ENCODE data around the gene TPR. TPM values are rescaled to one million over a fixed set of nuclear protein-coding genes. Genes with fewer than 3 reads are reported as not detected.

Gene TPR
- total and polyA plus RNA-seq, 2 of the 8 experiments (the other 6 are each of a cell fraction or from before 2014, with no cell fraction given) = 57.1 to 102 TPM

GRCh38 chr1:186403632-186404031 is 28.6 kb upstream of the TPR start:
- no peak overlapping the region for H3K4ac ChIP-seq (replicated peaks; ENCODE audit: insufficient read length, low read depth, low read length)
- no peak overlapping the region for H2AFZ ChIP-seq (ENCODE audit: low read length)
- no peak overlapping the region for H2BK15ac ChIP-seq (ENCODE audit: low read length)
- no peak overlapping the region for H3K4me3 ChIP-seq (ENCODE audit: extremely low read depth in 1 of 4, insufficient read depth in 2 of 4, low read depth in 3 of 4, low read length in 4 of 4)
- peaks cover 0 to 47% (median 15%) of the 10 kb centered on the region in 4 experiments; a peak in 4 of 8 replicates for H3K36me3 ChIP-seq (ENCODE audit: control insufficient read depth in 2 of 4, insufficient read depth in 4 of 4, low read length in 3 of 4)
- no peak overlapping the region for H3K4me2 ChIP-seq (ENCODE audit: insufficient read depth in 1 of 2, low read depth in 2 of 2, low read length in 2 of 2)
- no peaks in the 10 kb centered on the region for H3K23me2 ChIP-seq (ENCODE audit: low read depth, low read length)
- ChIA-PET POLR2A (ENCODE audit: partially characterized antibody) (no interaction called here), CTCF (ENCODE audit: partially characterized antibody) (interaction anchor here (0.6 to 1.6 kb wide), 14 partner anchors 8 to 402 kb away, joined by 3 to 8 read pairs (median 4); partner anchors contain the start of gene TPR)
- TF ChIP-seq POLR2A (IDR thresholded peaks at IDR 0.05; ENCODE audit: control extremely low read depth in 1 of 2, low read depth in 2 of 2, low read length in 2 of 2) (no peak), ASH2L (IDR thresholded peaks at IDR 0.05; ENCODE audit: low read length) (no peak), BRCA1 (IDR thresholded peaks at IDR 0.05; ENCODE audit: low read depth, low read length) (no peak), KDM5A (IDR thresholded peaks at IDR 0.05; ENCODE audit: low read length) (no peak), FOSL1 (IDR thresholded peaks at IDR 0.05; ENCODE audit: insufficient read depth, low read depth, low read length) (no peak), CBX5 (IDR thresholded peaks at IDR 0.05; ENCODE audit: low read depth, low read length) (no peak), CTBP2 (IDR thresholded peaks at IDR 0.05; ENCODE audit: borderline replicate concordance, insufficient read depth, insufficient read length, low read length) (no peak), CHD1 (IDR thresholded peaks at IDR 0.05; ENCODE audit: low read depth, low read length) (no peak), BCL11A (IDR thresholded peaks at IDR 0.05; ENCODE audit: low read depth in 2 of 2, low read length in 2 of 2) (no peak), EGR1 (IDR thresholded peaks at IDR 0.05; ENCODE audit: borderline replicate concordance, low read depth, low read length) (no peak), CHD2 (IDR thresholded peaks at IDR 0.05; ENCODE audit: low read length) (no peak), YY1 (IDR thresholded peaks at IDR 0.05; ENCODE audit: low read depth, low read length) (no peak), POU5F1 (IDR thresholded peaks at IDR 0.05; ENCODE audit: low read depth, low read length) (no peak), CEBPB (IDR thresholded peaks at IDR 0.05; ENCODE audit: low read depth, low read length) (no peak), NRF1 (IDR thresholded peaks at IDR 0.05; ENCODE audit: low read depth, low read length) (no peak), CBX8 (IDR thresholded peaks at IDR 0.05; ENCODE audit: borderline replicate concordance, low read depth, low read length) (no peak), CREB1 (IDR thresholded peaks at IDR 0.05) (no peak), RNF2 (IDR thresholded peaks at IDR 0.05; ENCODE audit: borderline replicate concordance, low read depth, low read length, missing control alignments, poor library complexity, severe bottlenecking) (no peak)
- no peak overlapping the region for H2BK5ac ChIP-seq (ENCODE audit: low read depth, low read length)
- H3K79me1 ChIP-seq (ENCODE audit: low read depth, low read length) = no peaks in the 10 kb centered on the region
- no peak overlapping the region for H2BK120ac ChIP-seq (replicated peaks; ENCODE audit: low read depth, low read length)
- no peak overlapping the region for H2BK12ac ChIP-seq (ENCODE audit: low read depth, low read length)
- no peak overlapping the region for H3K18ac ChIP-seq (ENCODE audit: extremely low read depth, low read length)
- H2AK5ac ChIP-seq (ENCODE audit: low read depth, low read length) = no peak overlapping the region
- H3K27ac ChIP-seq (ENCODE audit: low read depth, low read length) = no peak overlapping the region
- no peak overlapping the region for H2BK20ac ChIP-seq (ENCODE audit: low read length)
- peaks cover 0 to 1% of the 10 kb centered on the region in 2 experiments for H4K20me1 ChIP-seq (replicated peaks in 1 of 2; ENCODE audit: control insufficient read depth in 1 of 2, insufficient read depth in 2 of 2, low read length in 2 of 2)
- H4K91ac ChIP-seq (replicated peaks; ENCODE audit: insufficient read length, low read length) = no peak overlapping the region
- no peak for DNase-seq (ENCODE audit: low read depth in 1 of 2, low spot score in 2 of 2)
- no peak overlapping the region for H3K23ac ChIP-seq (ENCODE audit: insufficient read length)
- H4K8ac ChIP-seq (ENCODE audit: extremely low read depth, insufficient read depth, low read length) = no peak overlapping the region
- H3K56ac ChIP-seq (replicated peaks; ENCODE audit: insufficient read length, low read depth, low read length) = no peak overlapping the region
- no peaks in the 10 kb centered on the region for H3K27me3 ChIP-seq (replicated peaks in 1 of 4; ENCODE audit: control insufficient read depth in 3 of 4, extremely low read depth in 1 of 4, insufficient read depth in 3 of 4, low read length in 3 of 4)
- FAIRE-seq = no peak
- H3K9me3 ChIP-seq (ENCODE audit: insufficient read depth in 2 of 2, low read depth in 1 of 2, low read length in 1 of 2) = no peaks in the 10 kb centered on the region
- no peaks in the 10 kb centered on the region for H3K4me1 ChIP-seq (replicated peaks in 1 of 4; ENCODE audit: control insufficient read depth in 3 of 4, insufficient read depth in 4 of 4, low read length in 3 of 4)
- no peaks in the 10 kb centered on the region for H3K79me2 ChIP-seq (ENCODE audit: control insufficient read depth in 1 of 2, insufficient read depth in 2 of 2, low read length in 2 of 2)
- H3K14ac ChIP-seq (ENCODE audit: insufficient read length) = no peak overlapping the region
- no peak overlapping the region for H3K9ac ChIP-seq (replicated peaks in 1 of 4; ENCODE audit: extremely low read depth in 1 of 4, low read depth in 3 of 4, low read length in 3 of 4)
- no peak overlapping the region for H4K5ac ChIP-seq (ENCODE audit: insufficient read length, low read depth, low read length)
